ENCODE results near the gene KCNJ13.

- TF ChIP-seq CTCF (IDR thresholded peaks at IDR 0.05) = no peak
- TF ChIP-seq POLR2A (IDR thresholded peaks at IDR 0.05) = no peak
These were observed 2.5 kb downstream of the KCNJ13 start for GRCh38 chr2:232773815-232774214.

All from body of pancreas (tissue), 4 donors.